Nephron progenitor cell (in vitro differentiated cells): Measurements from ENCODE around the gene ADRM1.

Experiments used
- DNase-seq: peaks from one replicate; pipeline ENCODE4 v3.0.0; 2021
- H3K27ac Mint-ChIP-seq: 2 replicates; pipeline ENCODE4 v1.8.0; 2021; ENCODE audit warnings: mild to moderate bottlenecking, moderate library complexity, mixed read lengths
- H3K27me3 Mint-ChIP-seq: 2 replicates; pipeline ENCODE4 v1.8.0; 2021; ENCODE audit warnings: mild to moderate bottlenecking, low read depth, mixed read lengths; ENCODE audit not compliant: poor library complexity
- H3K36me3 Mint-ChIP-seq: 2 replicates; pipeline ENCODE4 v1.8.0; 2021; ENCODE audit warnings: low read depth, mixed read lengths
- H3K4me1 Mint-ChIP-seq: 2 replicates; pipeline ENCODE4 v1.8.0; 2021; ENCODE audit warnings: mixed read lengths
- H3K4me3 Mint-ChIP-seq: 2 replicates; pipeline ENCODE4 v1.8.0; 2021; ENCODE audit warnings: mild to moderate bottlenecking, moderate library complexity, mixed read lengths
- H3K9me3 Mint-ChIP-seq: 2 replicates; pipeline ENCODE4 v1.8.0; 2021; ENCODE audit warnings: mild to moderate bottlenecking, moderate library complexity, mixed read lengths
- CTCF ChIP-seq: fragments of 200-600 bp; sonication (generic); IDR thresholded peaks from 2 replicates; pipeline ENCODE4 v1.5.0; 2021; ENCODE audit warnings: antibody characterized with exemption

Gene ADRM1

GRCh38 chr20:62296724-62297448 lies 5.9 kb upstream of the ADRM1 start:
- Mint-ChIP-seq H3K36me3 (peaks cover 35% of the 10 kb centered on the region), H3K9me3 (no peaks in the 10 kb centered on the region), H3K27me3 (no peaks in the 10 kb centered on the region), H3K4me1 (no peaks in the 10 kb centered on the region), H3K27ac (no peak overlapping the region), H3K4me3 (no peak overlapping the region)
- no peak for TF ChIP-seq CTCF
- no peak for DNase-seq

GRCh38 chr20:62297449-62298227 lies 5.2 kb upstream of the ADRM1 start:
- Mint-ChIP-seq H3K4me1 (no peaks in the 10 kb centered on the region), H3K27me3 (no peaks in the 10 kb centered on the region), H3K36me3 (peaks cover 29% of the 10 kb centered on the region), H3K9me3 (no peaks in the 10 kb centered on the region), H3K4me3 (no peak overlapping the region), H3K27ac (no peak overlapping the region)
- no peak for DNase-seq
- no peak for TF ChIP-seq CTCF

DNA sequence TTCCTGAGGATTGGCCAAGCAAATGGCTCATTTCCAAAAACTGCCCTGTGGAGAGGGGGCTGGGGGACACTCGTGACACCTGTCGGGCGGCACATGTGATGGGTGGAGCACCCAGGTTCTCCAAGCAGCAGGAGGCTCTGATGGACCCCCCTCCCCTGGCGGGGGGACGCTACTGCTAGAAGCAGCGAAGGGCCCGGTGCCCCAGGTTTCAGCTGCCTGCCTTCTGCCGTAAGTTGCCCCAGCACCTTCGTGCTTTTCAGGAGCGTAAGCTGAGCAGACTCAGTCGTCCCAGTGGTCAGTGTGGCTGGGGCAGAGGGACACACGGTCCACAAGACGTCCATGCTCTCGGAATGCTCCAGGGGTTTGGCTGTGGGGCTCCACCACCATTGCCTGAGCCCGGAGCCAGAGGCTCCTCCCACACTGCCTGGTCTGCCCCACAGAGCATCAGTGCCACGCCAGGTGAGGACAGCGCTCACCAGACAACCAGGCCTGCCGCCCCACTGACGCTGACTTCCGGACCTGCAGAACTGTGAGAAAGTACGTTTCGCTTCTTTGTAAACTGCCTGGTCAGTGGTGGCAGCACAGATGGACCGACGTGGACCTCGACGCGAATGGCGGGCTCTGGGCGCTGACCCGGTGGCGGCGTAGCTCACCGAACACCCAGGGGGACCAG lies 4.1 kb upstream of the ADRM1 start:
- no peak for TF ChIP-seq CTCF
- Mint-ChIP-seq H3K36me3 (peaks cover 22% of the 10 kb centered on the region), H3K4me3 (no peak overlapping the region), H3K27ac (no peak overlapping the region), H3K27me3 (no peaks in the 10 kb centered on the region), H3K4me1 (peaks cover 4% of the 10 kb centered on the region), H3K9me3 (no peaks in the 10 kb centered on the region)
- no peak for DNase-seq

GRCh38 chr20:62299666-62300236 lies 3.0 kb upstream of the ADRM1 start:
- no peak for DNase-seq
- Mint-ChIP-seq H3K9me3 (no peaks in the 10 kb centered on the region), H3K36me3 (peaks cover 12% of the 10 kb centered on the region), H3K4me1 (peaks cover 13% of the 10 kb centered on the region), H3K27ac (no peak overlapping the region), H3K4me3 (no peak overlapping the region), H3K27me3 (no peaks in the 10 kb centered on the region)
- no peak for TF ChIP-seq CTCF

GRCh38 chr20:62300319-62300718 lies 2.5 kb upstream of the ADRM1 start:
- no peak for DNase-seq
- no peak for TF ChIP-seq CTCF
- no peaks in the 10 kb centered on the region for H3K9me3 Mint-ChIP-seq
- peaks cover 6% of the 10 kb centered on the region for H3K36me3 Mint-ChIP-seq
- no peak overlapping the region for H3K27ac Mint-ChIP-seq
- H3K4me1 Mint-ChIP-seq, result peaks cover 19% of the 10 kb centered on the region
- no peaks in the 10 kb centered on the region for H3K27me3 Mint-ChIP-seq
- H3K4me3 Mint-ChIP-seq, result no peak overlapping the region
